Measurements from ENCODE around the gene EXPH5.
A peak's percentile ranks its signal among the peaks of the same experiment; 100 is the strongest.

Gene EXPH5

DNA sequence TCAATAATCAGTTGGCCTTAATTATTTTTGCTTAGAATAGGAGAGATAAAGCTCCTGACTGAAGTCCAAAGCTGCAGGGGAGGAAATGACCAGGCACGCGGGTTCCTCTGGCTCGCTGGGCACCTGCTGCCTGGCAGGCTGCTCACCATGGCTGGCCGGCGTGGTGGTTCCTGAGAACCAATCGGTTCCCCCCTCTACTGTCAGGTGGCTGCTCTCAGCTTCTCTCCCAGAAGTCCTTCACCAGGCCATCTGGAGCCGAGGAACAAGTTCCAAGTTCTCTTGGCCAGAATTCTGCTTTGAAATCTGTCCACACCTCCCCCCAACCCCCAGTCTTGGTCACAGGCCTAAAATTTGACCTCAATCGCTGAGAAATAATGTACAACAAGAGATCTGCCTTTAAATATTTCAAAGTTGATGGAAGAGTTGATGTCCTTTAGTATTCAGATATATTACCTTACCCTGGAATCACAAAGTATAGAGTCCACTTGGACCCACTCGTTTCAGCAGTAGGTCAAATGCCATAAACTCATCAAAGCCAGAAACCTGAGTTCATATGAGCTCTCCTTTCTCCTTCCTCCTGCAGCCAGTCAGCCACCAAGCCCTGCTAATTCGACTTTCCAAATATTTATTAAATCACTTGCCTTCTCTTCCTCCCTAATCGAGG is 25.2 kb downstream of the EXPH5 start:
- TF ChIP-seq, protein P1, sequence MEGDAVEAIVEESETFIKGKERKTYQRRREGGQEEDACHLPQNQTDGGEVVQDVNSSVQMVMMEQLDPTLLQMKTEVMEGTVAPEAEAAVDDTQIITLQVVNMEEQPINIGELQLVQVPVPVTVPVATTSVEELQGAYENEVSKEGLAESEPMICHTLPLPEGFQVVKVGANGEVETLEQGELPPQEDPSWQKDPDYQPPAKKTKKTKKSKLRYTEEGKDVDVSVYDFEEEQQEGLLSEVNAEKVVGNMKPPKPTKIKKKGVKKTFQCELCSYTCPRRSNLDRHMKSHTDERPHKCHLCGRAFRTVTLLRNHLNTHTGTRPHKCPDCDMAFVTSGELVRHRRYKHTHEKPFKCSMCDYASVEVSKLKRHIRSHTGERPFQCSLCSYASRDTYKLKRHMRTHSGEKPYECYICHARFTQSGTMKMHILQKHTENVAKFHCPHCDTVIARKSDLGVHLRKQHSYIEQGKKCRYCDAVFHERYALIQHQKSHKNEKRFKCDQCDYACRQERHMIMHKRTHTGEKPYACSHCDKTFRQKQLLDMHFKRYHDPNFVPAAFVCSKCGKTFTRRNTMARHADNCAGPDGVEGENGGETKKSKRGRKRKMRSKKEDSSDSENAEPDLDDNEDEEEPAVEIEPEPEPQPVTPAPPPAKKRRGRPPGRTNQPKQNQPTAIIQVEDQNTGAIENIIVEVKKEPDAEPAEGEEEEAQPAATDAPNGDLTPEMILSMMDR (IDR thresholded peaks at IDR 0.05; ENCODE audit: insufficient read depth, low read depth, low read length, missing control alignments), result no peak
- DNase-seq (ENCODE audit: low read depth), result no peak
- no peak overlapping the region for H3K4me3 ChIP-seq (ENCODE audit: low read length)

GRCh38 chr11:108565653-108566052 is 27.9 kb downstream of the EXPH5 start:
- DNase-seq (ENCODE audit: low read depth), result no peak
- TF ChIP-seq, protein P1 (IDR thresholded peaks at IDR 0.05; ENCODE audit: insufficient read depth, low read depth, low read length, missing control alignments), result no peak
- no peak overlapping the region for H3K4me3 ChIP-seq (ENCODE audit: low read length)

- TF ChIP-seq, protein P1 (IDR thresholded peaks at IDR 0.05; ENCODE audit: insufficient read depth, low read depth, low read length, missing control alignments), result no peak
- no peak overlapping the region for H3K4me3 ChIP-seq (ENCODE audit: low read length)
- DNase-seq (ENCODE audit: low read depth), result peak; percentile 51
Observed at GRCh38 chr11:108562746-108563581, 30.6 kb downstream of the EXPH5 start.

- DNase-seq (ENCODE audit: low read depth), result no peak
- H3K4me3 ChIP-seq (ENCODE audit: low read length), result no peak overlapping the region
- TF ChIP-seq, protein P1 (IDR thresholded peaks at IDR 0.05; ENCODE audit: insufficient read depth, low read depth, low read length, missing control alignments), result no peak
Observed at GRCh38 chr11:108561535-108561991, 32.0 kb downstream of the EXPH5 start.

DNA sequence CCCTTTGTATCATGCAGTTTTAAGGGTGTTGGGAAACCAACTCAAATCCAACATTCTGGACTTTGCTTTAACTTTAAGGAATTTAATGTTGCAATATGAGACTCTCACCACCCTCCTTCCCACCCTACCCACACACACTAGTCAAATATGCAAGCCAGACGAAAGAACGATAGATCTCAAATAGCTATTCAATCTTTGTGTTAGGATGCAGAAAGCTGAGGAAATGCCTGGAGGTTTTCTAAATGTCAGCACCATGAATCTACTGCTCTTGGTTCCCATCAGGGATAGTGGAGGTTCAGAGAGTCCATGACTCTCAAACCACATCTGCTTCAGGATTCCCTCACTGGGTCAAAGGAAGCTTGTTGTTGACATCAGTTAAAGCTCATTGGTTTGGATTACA is 33.7 kb downstream of the EXPH5 start:
- peak; percentile 21 for DNase-seq (ENCODE audit: low read depth)

DNA sequence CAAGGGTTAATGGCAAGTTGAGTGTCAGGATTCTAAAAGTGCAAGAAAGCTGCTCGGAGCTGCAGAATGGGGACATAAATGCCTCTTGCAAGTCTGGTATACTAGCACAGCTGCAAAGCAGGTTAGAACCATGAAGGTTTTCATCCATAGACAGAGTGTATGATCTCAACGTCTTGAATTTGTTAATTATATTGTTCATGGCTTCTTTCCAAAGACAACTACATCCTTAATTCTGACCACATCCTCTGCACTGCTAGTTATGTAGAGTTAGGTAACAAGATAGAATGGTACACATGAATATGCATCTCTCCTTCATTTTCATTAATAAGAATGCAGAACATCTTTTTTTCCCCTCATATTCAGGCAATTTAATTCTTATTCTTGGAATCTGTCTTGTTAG is 34.2 kb downstream of the EXPH5 start:
- TF ChIP-seq, protein P1 (IDR thresholded peaks at IDR 0.05; ENCODE audit: insufficient read depth, low read depth, low read length, missing control alignments), result no peak
- no peak overlapping the region for H3K4me3 ChIP-seq (ENCODE audit: low read length)
- peak; percentile 40 for DNase-seq (ENCODE audit: low read depth)

More for the DNA sequence above, 33.7 kb downstream of the EXPH5 start:
- H3K4me3 ChIP-seq (ENCODE audit: low read length), result no peak overlapping the region
- TF ChIP-seq, protein P1 (IDR thresholded peaks at IDR 0.05; ENCODE audit: insufficient read depth, low read depth, low read length, missing control alignments), result no peak

All from epithelial cell of esophagus (primary cell).